IMR-90 (cell line): ENCODE measurements around the gene KLHL25. TPM values are rescaled to one million over a fixed set of nuclear protein-coding genes. Genes with fewer than 3 reads are reported as not detected.

Source experiments
- ATAC-seq: fragments of 200-7000 bp; cut with Tn5 transposase; 2 replicates; pipeline ENCODE4 v1.9.1; 2020; ENCODE audit warnings: low read depth, mild to moderate bottlenecking, moderate library complexity
- BruUV-seq: library from RNA; stranded (reverse); fragments of 400-500 nt; replicated peaks from 2 replicates; lab custom pipeline; 2021; lab: Mats Ljungman, UMichigan
- CTCF ChIA-PET: fragments of 300-600 bp; formaldehyde crosslinking; extraction: SDS; loops from one replicate; lab custom pipeline; 2021; ENCODE audit warnings: antibody characterized with exemption; lab: Yijun Ruan, JAX
- POLR2A ChIA-PET: fragments of 300-600 bp; sonication (Branson Sonifier 250); formaldehyde crosslinking; loops from one replicate; lab custom pipeline; 2022; ENCODE audit warnings: antibody characterized with exemption; ENCODE audit not compliant: unreplicated experiment; lab: Charles Lee
- DNase-seq: peaks from one replicate; pipeline ENCODE4 v3.0.0; 2013
- H2AFZ ChIP-seq: replicated peaks from 2 replicates; pipeline ENCODE3; 2013; ENCODE audit warnings: low read length, mild to moderate bottlenecking; ENCODE audit not compliant: poor library complexity
- H2AK5ac ChIP-seq: 2 replicates; pipeline ENCODE4 v1.6.1; 2013; ENCODE audit warnings: low read depth, low read length, inconsistent platforms
- H2AK9ac ChIP-seq: replicated peaks from 2 replicates; pipeline ENCODE3; 2013; ENCODE audit warnings: mild to moderate bottlenecking, low read depth, low read length, moderate library complexity; ENCODE audit not compliant: poor library complexity
- H2BK120ac ChIP-seq: 2 replicates; pipeline ENCODE4 v1.6.1; 2013; ENCODE audit warnings: low read depth, low read length, inconsistent platforms
- H2BK15ac ChIP-seq: 3 replicates; pipeline ENCODE4 v1.6.1; 2013; ENCODE audit warnings: low read depth, low read length, inconsistent platforms
- H2BK20ac ChIP-seq: 2 replicates; pipeline ENCODE4 v1.6.1; 2013; ENCODE audit warnings: low read depth, mild to moderate bottlenecking, inconsistent platforms, low read length, moderate library complexity
- H2BK5ac ChIP-seq: 2 replicates; pipeline ENCODE4 v1.6.1; 2013; ENCODE audit warnings: mild to moderate bottlenecking, low read depth, low read length, inconsistent platforms; ENCODE audit not compliant: poor library complexity, severe bottlenecking
- H3K14ac ChIP-seq: replicated peaks from 2 replicates; pipeline ENCODE4 v1.6.1; 2013; ENCODE audit warnings: low read depth, low read length, inconsistent platforms
- H3K18ac ChIP-seq: 2 replicates; pipeline ENCODE4 v1.6.1; 2013; ENCODE audit warnings: low read depth, low read length, control low read depth
- H3K23ac ChIP-seq: 2 replicates; pipeline ENCODE4 v1.6.1; 2013; ENCODE audit warnings: low read depth, low read length, inconsistent platforms
- H3K27ac ChIP-seq: 2 replicates; pipeline ENCODE4 v1.5.1; 2013; ENCODE audit warnings: mild to moderate bottlenecking, control low read depth, low read length; ENCODE audit not compliant: insufficient read depth
- H3K27me3 ChIP-seq: 2 replicates; pipeline ENCODE4 v1.6.1; 2013; ENCODE audit warnings: low read length; ENCODE audit not compliant: control insufficient read depth, insufficient read depth
- H3K36me3 ChIP-seq: 2 replicates; pipeline ENCODE4 v1.6.1; 2013; ENCODE audit warnings: low read length, mixed read lengths; ENCODE audit not compliant: control insufficient read depth, insufficient read depth
- H3K4ac ChIP-seq: 2 replicates; pipeline ENCODE4 v1.6.1; 2013; ENCODE audit warnings: low read depth, low read length, inconsistent platforms
- H3K4me1 ChIP-seq: 2 replicates; pipeline ENCODE4 v1.6.1; 2013; ENCODE audit warnings: low read length, mixed read lengths; ENCODE audit not compliant: control insufficient read depth, insufficient read depth
- H3K4me2 ChIP-seq: 2 replicates; pipeline ENCODE4 v1.6.1; 2013; ENCODE audit warnings: low read depth, mild to moderate bottlenecking, control low read depth, low read length, moderate library complexity
- H3K4me3 ChIP-seq: 2 replicates; pipeline ENCODE4 v1.5.1; 2013; ENCODE audit warnings: low read depth, mild to moderate bottlenecking, control low read depth, low read length, moderate library complexity; ENCODE audit not compliant: insufficient read depth
- H3K56ac ChIP-seq: 2 replicates; pipeline ENCODE4 v1.6.1; 2013; ENCODE audit warnings: low read length, inconsistent platforms; ENCODE audit not compliant: insufficient read depth; ENCODE audit errors: extremely low read depth
- H3K79me1 ChIP-seq, 2 experiments: 2 replicates each; pipeline ENCODE4 v1.6.1; 2013; ENCODE audit warnings: low read length in 2 of 2, inconsistent platforms in 1 of 2, low read depth in 1 of 2
- H3K9ac ChIP-seq: 2 replicates; pipeline ENCODE4 v1.6.1; 2013; ENCODE audit warnings: low read depth, low read length, control low read depth
- H3K9me1 ChIP-seq: 2 replicates; pipeline ENCODE4 v1.6.1; 2013; ENCODE audit warnings: low read length, inconsistent platforms; ENCODE audit not compliant: insufficient read depth
- H3K9me3 ChIP-seq: 2 replicates; pipeline ENCODE4 v1.6.1; 2013; ENCODE audit warnings: low read length; ENCODE audit not compliant: control insufficient read depth, insufficient read depth
- H4K20me1 ChIP-seq: 2 replicates; pipeline ENCODE4 v1.6.1; 2013; ENCODE audit warnings: low read length, inconsistent platforms; ENCODE audit not compliant: insufficient read depth
- H4K5ac ChIP-seq: 2 replicates; pipeline ENCODE4 v1.6.1; 2013; ENCODE audit warnings: mild to moderate bottlenecking, low read depth, low read length, control low read depth
- H4K8ac ChIP-seq, 2 experiments: 2 replicates each; pipeline ENCODE4 v1.6.1; 2013; ENCODE audit warnings: low read depth in 2 of 2, low read length in 2 of 2, control low read depth in 1 of 2, inconsistent platforms in 1 of 2
- H4K91ac ChIP-seq: 2 replicates; pipeline ENCODE4 v1.6.1; 2013; ENCODE audit warnings: low read depth, low read length, inconsistent platforms; ENCODE audit not compliant: insufficient read depth
- RFX5 ChIP-seq: IDR thresholded peaks from 2 replicates; pipeline ENCODE4 v1.8.0; 2012; ENCODE audit warnings: low read depth, mild to moderate bottlenecking, low read length, moderate library complexity
- SMC3 ChIP-seq: fragments of 150-350 bp; IDR thresholded peaks from 2 replicates; pipeline ENCODE4 v1.6.1; 2016; ENCODE audit warnings: low read depth, mild to moderate bottlenecking, antibody characterized with exemption, low read length, moderate library complexity
- WGBS, 2 experiments: methylation state at CpG; one replicate each; pipeline versions ENCODE4 v1.1.5 to v1.1.7; 2013; ENCODE audit warnings: missing lambda C conversion rate in 2 of 2; ENCODE audit not compliant: insufficient read length in 1 of 2; ENCODE audit errors: extremely low coverage in 2 of 2; 5-methylcytosine and 5-hydroxymethylcytosine counted together
- dilution Hi-C: fragments of 300-500 bp; cut with HindIII; formaldehyde crosslinking; loops from one replicate; pipeline ENCODE4 v1.14.3; 2018; ENCODE audit warnings: low sequenced_read_pairs; ENCODE audit not compliant: unreplicated experiment
- in situ Hi-C: fragments of 300-500 bp; cut with MboI; formaldehyde crosslinking; loops from 3 replicates; pipeline ENCODE4 v1.14.3; 2019; ENCODE audit warnings: low sequenced_read_pairs, inconsistent platforms, mixed read lengths
- intact Hi-C: fragments of 100-400 bp; cut with micrococcal nuclease; formaldehyde crosslinking; loops from 2 replicates; pipeline ENCODE4 v1.10.0; 2022
- polyA plus RNA-seq, 3 experiments: library from polyadenylated mRNA; depleted of rRNA; stranded (reverse); fragments of >200 nt; gene quantifications; 2 replicates each; pipeline ENCODE4 v1.2.3, GENCODE V29; 2012; ENCODE audit warnings: low replicate concordance in 1 of 3
- total RNA-seq: library from RNA; depleted of rRNA; stranded (reverse); fragments of >200 nt; gene quantifications from 2 replicates; pipeline ENCODE4 v1.2.3, GENCODE V29; 2012
- TF ChIP-seq, protein P1 (sequence below): fragments of 150-350 bp; IDR thresholded peaks from 2 replicates; pipeline ENCODE4 v1.6.1; 2016; ENCODE audit warnings: low read depth, mild to moderate bottlenecking, low read length, moderate library complexity, borderline replicate concordance

The KLHL25 gene
- total and polyA plus RNA-seq, 2 of the 4 experiments (the other 2 are of a cell fraction), result 2.7 to 5.6 TPM

GRCh38 chr15:85725564-85725963 is 69.2 kb downstream of the KLHL25 start:
- H3K23ac ChIP-seq, result no peak overlapping the region
- H4K91ac ChIP-seq, result no peak overlapping the region
- no peak overlapping the region for H3K14ac ChIP-seq
- peaks cover 6% of the 10 kb centered on the region for H3K4me1 ChIP-seq
- H3K79me1 ChIP-seq, result no peaks in the 10 kb centered on the region; a peak in 1 of 4 replicates
- no peaks in the 10 kb centered on the region for H3K9me3 ChIP-seq
- no peaks in the 10 kb centered on the region for H3K27me3 ChIP-seq
- H4K5ac ChIP-seq, result no peak overlapping the region
- DNase-seq (no peak), ATAC-seq (no peak)
- H3K27ac ChIP-seq, result no peak overlapping the region
- no peak overlapping the region for H2BK120ac ChIP-seq
- intact Hi-C loops (no loop called here), in situ Hi-C loops (no loop called here), dilution Hi-C loops (no loop called here)
- POLR2A ChIA-PET, result no interaction called here
- no peak overlapping the region for H2AK9ac ChIP-seq
- H3K18ac ChIP-seq, result no peak overlapping the region
- no TSS peak for BruUV-seq
- no peaks in the 10 kb centered on the region for H3K9me1 ChIP-seq
- TF ChIP-seq RFX5 (no peak), SMC3 (no peak)
- TF ChIP-seq, protein P1, sequence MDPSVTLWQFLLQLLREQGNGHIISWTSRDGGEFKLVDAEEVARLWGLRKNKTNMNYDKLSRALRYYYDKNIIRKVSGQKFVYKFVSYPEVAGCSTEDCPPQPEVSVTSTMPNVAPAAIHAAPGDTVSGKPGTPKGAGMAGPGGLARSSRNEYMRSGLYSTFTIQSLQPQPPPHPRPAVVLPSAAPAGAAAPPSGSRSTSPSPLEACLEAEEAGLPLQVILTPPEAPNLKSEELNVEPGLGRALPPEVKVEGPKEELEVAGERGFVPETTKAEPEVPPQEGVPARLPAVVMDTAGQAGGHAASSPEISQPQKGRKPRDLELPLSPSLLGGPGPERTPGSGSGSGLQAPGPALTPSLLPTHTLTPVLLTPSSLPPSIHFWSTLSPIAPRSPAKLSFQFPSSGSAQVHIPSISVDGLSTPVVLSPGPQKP, result no peak
- H2AFZ ChIP-seq, result no peak overlapping the region
- H2BK20ac ChIP-seq, result no peak overlapping the region
- H4K8ac ChIP-seq, result no peak overlapping the region
- no peak overlapping the region for H3K9ac ChIP-seq
- no peak overlapping the region for H3K4me3 ChIP-seq
- H3K4me2 ChIP-seq, result no peak overlapping the region
- WGBS, 2 experiments, result no CpG with 5 or more reads among the region's 4 CpGs
- no peak overlapping the region for H2AK5ac ChIP-seq
- H3K4ac ChIP-seq, result no peak overlapping the region
- CTCF ChIA-PET, result interaction anchor here (0.6 kb wide), 1 partner anchor 8 kb away, joined by 4 read pairs; no protein-coding TSS in a partner anchor
- H3K56ac ChIP-seq, result no peak overlapping the region
- peaks cover 30% of the 10 kb centered on the region for H3K36me3 ChIP-seq
- H4K20me1 ChIP-seq, result no peaks in the 10 kb centered on the region
- H2BK15ac ChIP-seq, result no peak overlapping the region
- no peak overlapping the region for H2BK5ac ChIP-seq
